Stimulated activated CD8-positive, alpha-beta memory T cell treated with anti-CD3 and anti-CD28 coated beads, Interleukin-7, amount 100 ng/mL, for 24 hours (primary cell): Measurements from ENCODE around the gene TTLL8.
A peak's percentile ranks its signal among the peaks of the same experiment; 100 is the strongest.

ENCODE experiments used
- DNase-seq: peaks from one replicate; pipeline ENCODE4 v3.0.0-alpha.2; 2020; ENCODE audit warnings: low read depth

TTLL8 gene

GRCh38 chr22:50016988-50017700 is 41.0 kb downstream of the TTLL8 start:
- peak; percentile 47 for DNase-seq

- no peak for DNase-seq
Observed at GRCh38 chr22:50016308-50016987, 41.6 kb downstream of the TTLL8 start.

GRCh38 chr22:50015451-50016307 is 42.4 kb downstream of the TTLL8 start:
- no peak for DNase-seq

GRCh38 chr22:50014655-50015401 is 43.3 kb downstream of the TTLL8 start:
- DNase-seq = no peak

- DNase-seq = no peak
Observed at GRCh38 chr22:50014053-50014501, 44.0 kb downstream of the TTLL8 start.

- DNase-seq = no peak
Observed at GRCh38 chr22:50012211-50013181, 45.6 kb downstream of the TTLL8 start, which contains the start of gene IL17REL. IL17REL (minus strand) TSS chr22:50012765; CDS start chr22:50012646, 119 bp downstream.

- no peak for DNase-seq
Observed at GRCh38 chr22:50011447-50012210, 46.5 kb downstream of the TTLL8 start.

GRCh38 chr22:50010676-50011446 is 47.2 kb downstream of the TTLL8 start:
- no peak for DNase-seq

GRCh38 chr22:50009765-50010675 is 48.1 kb downstream of the TTLL8 start:
- DNase-seq = no peak

GRCh38 chr22:50009251-50009650 is 48.8 kb downstream of the TTLL8 start:
- no peak for DNase-seq

- DNase-seq = no peak
Observed at GRCh38 chr22:50008151-50009040, 49.7 kb downstream of the TTLL8 start.

- DNase-seq = no peak
Observed at GRCh38 chr22:50007057-50007511, 51.0 kb downstream of the TTLL8 start.

GRCh38 chr22:50004918-50005317 is 53.2 kb downstream of the TTLL8 start:
- DNase-seq = no peak

GRCh38 chr22:50002791-50003190 is 55.3 kb downstream of the TTLL8 start:
- DNase-seq = no peak

GRCh38 chr22:50001388-50002231 is 56.5 kb downstream of the TTLL8 start:
- no peak for DNase-seq
